Stomach (tissue), 4 donors: ENCODE results near the gene HTR5A.

ENCODE experiments used
- CTCF ChIP-seq, 7 experiments: fragments of 450-650 bp in 4 of 7; fragments of 200-600 bp in 3 of 7; sonication (generic) in 3 of 7; IDR thresholded peaks; one replicate each; pipeline ENCODE4 v1.5.1; 2016 to 2019; ENCODE audit warnings: antibody characterized with exemption in 7 of 7, control low read depth in 2 of 7, mild to moderate bottlenecking in 1 of 7
- EP300 ChIP-seq: sonication (generic); formaldehyde crosslinking; IDR thresholded peaks from one replicate; pipeline ENCODE4 v1.6.1; 2017; ENCODE audit warnings: antibody characterized with exemption
- POLR2A ChIP-seq, 4 donors: fragments of 450-650 bp; IDR thresholded peaks; one replicate each; pipeline ENCODE4 v1.6.1; 2016; ENCODE audit warnings: antibody characterized with exemption in 4 of 4, control low read depth in 2 of 4, mild to moderate bottlenecking in 1 of 4, moderate library complexity in 1 of 4
- POLR2AphosphoS5 ChIP-seq, 3 donors: sonication (generic); formaldehyde crosslinking; IDR thresholded peaks; one replicate each; pipeline ENCODE4 v1.6.1; 2016; ENCODE audit warnings: antibody characterized with exemption in 3 of 3

- no peak for TF ChIP-seq EP300
- TF ChIP-seq CTCF (IDR thresholded peaks at IDR 0.05): no peak
- TF ChIP-seq POLR2AphosphoS5 (IDR thresholded peaks at IDR 0.05): no peak
- no peak for TF ChIP-seq POLR2A (IDR thresholded peaks at IDR 0.05)
Observed at GRCh38 chr7:155027879-155028278, 42.2 kb upstream of the HTR5A start.
